Hair follicular keratinocyte (primary cell): ENCODE measurements around the gene SLC28A2. TPM values are rescaled to one million over a fixed set of nuclear protein-coding genes. Genes with fewer than 3 reads are reported as not detected.

Experiments used
- total RNA-seq: library from RNA; depleted of rRNA; stranded (reverse); fragments of >200 nt; gene quantifications from 2 replicates; pipeline ENCODE4 v1.2.3, GENCODE V29; 2015

The SLC28A2 gene
- total RNA-seq = not detected in 2 replicates

GRCh38 chr15:45251888-45252287 lies at the start of gene SLC28A2:
Gene SLC28A2 (plus strand): TSS chr15:45252234. CDS start chr15:45253216, 982 bp downstream.

Other genes starting within 250 kb of the SLC28A2 start
- gene SORD, start 229.0 kb upstream of the SLC28A2 start, total RNA-seq = 33.2 and 54.3 TPM in 2 replicates
- gene DUOX2, start 138.1 kb upstream of the SLC28A2 start, total RNA-seq = 0.39 TPM in 1 of 2 replicates, not detected in the other
- not detected in 2 replicates for gene DUOXA2, start 137.9 kb upstream of the SLC28A2 start, total RNA-seq
- 16.4 and 30.6 TPM in 2 replicates for gene DUOXA1, start 122.4 kb upstream of the SLC28A2 start, total RNA-seq
- gene DUOX1, start 122.2 kb upstream of the SLC28A2 start, total RNA-seq = 14.2 and 22.7 TPM in 2 replicates
- gene SHF, start 64.3 kb upstream of the SLC28A2 start, total RNA-seq = 0.38 and 0.78 TPM in 2 replicates
- 0.61 TPM in 1 of 2 replicates, not detected in the other for gene GATM, start 126.3 kb downstream of the SLC28A2 start, total RNA-seq